ENCODE results near the gene SPINK8. TPM values are rescaled to one million over a fixed set of nuclear protein-coding genes. Genes with fewer than 3 reads are reported as not detected.
"Not testable (repeated sequence)": the region's sequence is repeated elsewhere in the genome, so short reads cannot be mapped to it uniquely, and the experiment has no call there.

SPINK8 gene
- total and polyA plus RNA-seq, 2 donors (not counting 3 experiments of a cell fraction or from before 2014, with no cell fraction given): not detected

- no peak overlapping the region for H3K9ac ChIP-seq (replicated peaks; ENCODE audit: extremely low read depth, insufficient read depth, low read length)
- no peaks in the 10 kb centered on the region for H3K9me1 ChIP-seq (replicated peaks; ENCODE audit: control insufficient read depth, extremely low read depth, insufficient read depth, low read length)
- no peaks in the 10 kb centered on the region for H3K9me3 ChIP-seq (replicated peaks; ENCODE audit: control insufficient read depth, insufficient read depth, low read length)
- ChIA-PET POLR2A (no interaction called here), CTCF (interaction anchor here (0.9 kb wide), 1 partner anchor 102 kb away, joined by 3 read pairs; no protein-coding TSS in a partner anchor)
- H2AFZ ChIP-seq (ENCODE audit: low read depth, low read length): no peak overlapping the region
- dilution Hi-C loops (cut with MboI; ENCODE audit: extremely low pct_ligation_motif_present, low sequenced_read_pairs): no loop called here
- DNase-seq (ENCODE audit: low read depth, low spot score) (no peak), FAIRE-seq (no peak)
- H4K20me1 ChIP-seq (replicated peaks; ENCODE audit: control insufficient read depth, extremely low read depth, insufficient read depth, low read length): no peaks in the 10 kb centered on the region
- intact Hi-C loops (cut with micrococcal nuclease): no loop called here
- peaks cover 15 to 16% of the 10 kb centered on the region in 2 experiments for H3K27me3 ChIP-seq (ENCODE audit: control insufficient read depth in 2 of 2, insufficient read depth in 2 of 2, low read length in 2 of 2)
- no TSS peak for BruUV-seq (replicated peaks)
- H3K4me3 ChIP-seq (replicated peaks in 1 of 3; ENCODE audit: insufficient read depth in 1 of 3, low read depth in 1 of 3, low read length in 3 of 3): no peak overlapping the region
- H3K36me3 ChIP-seq (ENCODE audit: control insufficient read depth in 2 of 2, extremely low read depth in 1 of 2, insufficient read depth in 2 of 2, low read length in 2 of 2): no peaks in the 10 kb centered on the region
- TF ChIP-seq, protein P1, sequence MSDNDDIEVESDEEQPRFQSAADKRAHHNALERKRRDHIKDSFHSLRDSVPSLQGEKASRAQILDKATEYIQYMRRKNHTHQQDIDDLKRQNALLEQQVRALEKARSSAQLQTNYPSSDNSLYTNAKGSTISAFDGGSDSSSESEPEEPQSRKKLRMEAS (IDR thresholded peaks at IDR 0.05; ENCODE audit: insufficient read depth, insufficient read length): no peak
- TF ChIP-seq GATA2 (IDR thresholded peaks at IDR 0.05; ENCODE audit: insufficient read depth, insufficient read length, low read depth, low read length) (no peak), JUN (IDR thresholded peaks at IDR 0.05; ENCODE audit: borderline replicate concordance, insufficient read depth, insufficient read length, low read depth) (no peak), POLR2A (IDR thresholded peaks at IDR 0.05; ENCODE audit: low read depth, low read length) (no peak), EZH2 (IDR thresholded peaks at IDR 0.05; ENCODE audit: borderline replicate concordance, low read depth, low read length, severe bottlenecking) (no peak), MYC (IDR thresholded peaks at IDR 0.05; ENCODE audit: low read depth, low read length) (no peak), FOS (IDR thresholded peaks at IDR 0.05; ENCODE audit: borderline replicate concordance, insufficient read depth, low read length) (no peak), POLR2AphosphoS5 (IDR thresholded peaks at IDR 0.05; ENCODE audit: insufficient read depth, low read depth, low read length) (no peak)
- TF ChIP-seq, protein P2, sequence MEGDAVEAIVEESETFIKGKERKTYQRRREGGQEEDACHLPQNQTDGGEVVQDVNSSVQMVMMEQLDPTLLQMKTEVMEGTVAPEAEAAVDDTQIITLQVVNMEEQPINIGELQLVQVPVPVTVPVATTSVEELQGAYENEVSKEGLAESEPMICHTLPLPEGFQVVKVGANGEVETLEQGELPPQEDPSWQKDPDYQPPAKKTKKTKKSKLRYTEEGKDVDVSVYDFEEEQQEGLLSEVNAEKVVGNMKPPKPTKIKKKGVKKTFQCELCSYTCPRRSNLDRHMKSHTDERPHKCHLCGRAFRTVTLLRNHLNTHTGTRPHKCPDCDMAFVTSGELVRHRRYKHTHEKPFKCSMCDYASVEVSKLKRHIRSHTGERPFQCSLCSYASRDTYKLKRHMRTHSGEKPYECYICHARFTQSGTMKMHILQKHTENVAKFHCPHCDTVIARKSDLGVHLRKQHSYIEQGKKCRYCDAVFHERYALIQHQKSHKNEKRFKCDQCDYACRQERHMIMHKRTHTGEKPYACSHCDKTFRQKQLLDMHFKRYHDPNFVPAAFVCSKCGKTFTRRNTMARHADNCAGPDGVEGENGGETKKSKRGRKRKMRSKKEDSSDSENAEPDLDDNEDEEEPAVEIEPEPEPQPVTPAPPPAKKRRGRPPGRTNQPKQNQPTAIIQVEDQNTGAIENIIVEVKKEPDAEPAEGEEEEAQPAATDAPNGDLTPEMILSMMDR (IDR thresholded peaks at IDR 0.05; ENCODE audit: extremely low read depth in 1 of 2, insufficient read depth in 1 of 2, low read depth in 1 of 2, low read length in 2 of 2): no peak
- H3K4me2 ChIP-seq (ENCODE audit: insufficient read depth, low read length): no peak overlapping the region
- H3K4me1 ChIP-seq (ENCODE audit: control insufficient read depth, extremely low read depth, insufficient read depth, low read length): no peaks in the 10 kb centered on the region
- no peaks in the 10 kb centered on the region for H3K79me2 ChIP-seq (ENCODE audit: control insufficient read depth, insufficient read depth, low read length)
- no peak overlapping the region for H3K27ac ChIP-seq (ENCODE audit: insufficient read depth, low read depth, low read length)
Measured at GRCh38 chr3:48334605-48335004, 1.1 kb upstream of the SPINK8 start.

DNA sequence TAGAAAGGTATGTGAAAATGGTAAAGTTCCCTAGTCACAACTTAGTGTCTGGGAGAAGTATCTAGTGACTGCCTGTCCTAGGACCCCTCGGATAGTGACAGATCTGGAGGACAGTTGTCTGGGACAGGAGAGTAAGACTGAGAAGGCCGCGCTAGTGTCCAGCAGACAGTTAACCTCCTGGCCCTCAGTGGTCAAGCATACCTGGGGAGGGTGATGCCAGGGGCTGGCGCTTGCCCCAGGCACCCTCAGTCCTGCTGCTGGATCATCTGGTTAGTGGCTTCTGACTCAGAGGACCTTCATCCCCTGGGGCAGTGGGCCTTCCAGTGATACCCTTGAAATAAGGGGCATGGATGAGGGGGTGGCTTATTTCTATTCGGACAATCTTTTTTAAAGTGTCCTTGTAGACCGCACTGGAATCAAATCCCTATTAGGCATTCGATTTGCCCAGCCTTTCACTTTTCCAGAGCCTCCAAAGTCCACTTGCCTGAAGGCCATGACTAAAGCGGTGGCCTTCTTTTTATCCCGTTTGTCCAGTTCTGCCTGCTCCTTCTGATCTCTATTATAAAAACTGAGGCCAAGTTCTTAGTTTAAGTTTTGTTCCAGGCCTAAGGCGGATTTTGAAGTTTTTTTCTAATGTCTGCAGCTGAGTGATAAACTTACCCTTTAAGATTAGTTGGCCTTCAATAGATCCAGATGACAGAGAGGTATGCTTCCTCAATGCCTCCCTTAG is 1.6 kb downstream of the SPINK8 start:
- H3K27ac ChIP-seq (ENCODE audit: insufficient read depth, low read depth, low read length); POLR2A ChIA-PET; H3K4me3 ChIP-seq (replicated peaks in 1 of 3; ENCODE audit: insufficient read depth in 1 of 3, low read depth in 1 of 3, low read length in 3 of 3); H3K9me1 ChIP-seq (replicated peaks; ENCODE audit: control insufficient read depth, extremely low read depth, insufficient read depth, low read length); H3K9ac ChIP-seq (replicated peaks; ENCODE audit: extremely low read depth, insufficient read depth, low read length); H3K9me3 ChIP-seq (replicated peaks; ENCODE audit: control insufficient read depth, insufficient read depth, low read length); BruUV-seq (replicated peaks); H3K4me1 ChIP-seq (ENCODE audit: control insufficient read depth, extremely low read depth, insufficient read depth, low read length); CTCF ChIA-PET; intact Hi-C loops (cut with micrococcal nuclease); H4K20me1 ChIP-seq (replicated peaks; ENCODE audit: control insufficient read depth, extremely low read depth, insufficient read depth, low read length); H3K79me2 ChIP-seq (ENCODE audit: control insufficient read depth, insufficient read depth, low read length); dilution Hi-C loops (cut with MboI; ENCODE audit: extremely low pct_ligation_motif_present, low sequenced_read_pairs); FAIRE-seq; H2AFZ ChIP-seq (ENCODE audit: low read depth, low read length); H3K4me2 ChIP-seq (ENCODE audit: insufficient read depth, low read length); DNase-seq (ENCODE audit: low read depth, low spot score); H3K36me3 ChIP-seq (ENCODE audit: control insufficient read depth in 2 of 2, extremely low read depth in 1 of 2, insufficient read depth in 2 of 2, low read length in 2 of 2): not testable (repeated sequence)
- peaks cover 21 to 22% of the 10 kb centered on the region in 2 experiments for H3K27me3 ChIP-seq (ENCODE audit: control insufficient read depth in 2 of 2, insufficient read depth in 2 of 2, low read length in 2 of 2)

Data from endothelial cell of umbilical vein (primary cell).